ENCODE data around the gene SPO11.
"Not testable (repeated sequence)": the region's sequence is repeated elsewhere in the genome, so short reads cannot be mapped to it uniquely, and the experiment has no call there.

The SPO11 gene

DNA sequence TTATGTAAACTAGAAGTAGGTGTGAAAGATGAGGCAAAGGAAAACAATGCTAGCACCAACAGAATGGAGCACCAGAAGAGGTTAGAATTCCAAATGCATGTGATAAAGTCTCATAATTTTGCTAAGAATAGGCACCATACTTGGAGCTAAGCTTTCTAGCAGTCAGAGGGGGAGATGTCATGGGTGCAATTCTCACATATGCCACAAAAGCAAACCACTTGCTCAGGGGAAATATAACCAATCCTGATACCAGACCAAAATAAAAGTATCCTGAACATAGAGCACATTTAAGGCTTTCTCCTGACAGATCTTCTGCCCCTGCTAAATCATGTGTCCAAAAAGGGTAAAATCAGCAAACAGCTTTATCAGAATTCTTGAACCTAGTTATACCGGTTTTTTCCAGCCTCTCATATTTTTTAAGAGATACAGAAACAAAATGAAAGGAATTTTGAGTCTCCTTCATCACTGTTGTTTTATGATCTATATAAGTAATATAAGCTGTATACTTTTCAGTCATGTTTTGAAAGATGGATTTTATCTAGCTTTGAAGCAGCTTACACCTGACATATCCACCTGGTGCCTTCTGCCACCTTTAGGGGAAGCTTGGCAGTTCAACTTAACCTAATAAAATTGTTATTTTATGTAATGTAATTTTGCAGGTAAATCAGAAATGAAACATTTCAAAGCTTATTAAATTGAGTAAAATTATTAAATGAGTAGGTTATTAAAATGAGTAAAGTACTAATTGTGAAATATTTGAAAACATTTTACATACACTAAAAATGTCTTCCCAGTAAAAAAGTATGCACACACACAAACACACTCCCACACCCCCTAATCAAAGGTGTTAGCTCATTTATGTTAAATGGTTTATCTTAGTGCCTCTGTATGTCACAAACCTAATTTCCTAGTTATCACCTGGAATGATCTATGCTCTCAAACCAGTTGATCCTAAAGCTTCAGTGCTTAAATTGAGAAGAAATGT is 2.8 kb downstream of the SPO11 start:
- peak; percentile 76 for TF ChIP-seq CTCF (IDR thresholded peaks at IDR 0.05; ENCODE audit: insufficient read depth, low read depth, low read length, missing control alignments)
- no peak overlapping the region for H3K4me3 ChIP-seq (ENCODE audit: low read length)
- DNase-seq (ENCODE audit: low read depth): peak; percentile 55

DNA sequence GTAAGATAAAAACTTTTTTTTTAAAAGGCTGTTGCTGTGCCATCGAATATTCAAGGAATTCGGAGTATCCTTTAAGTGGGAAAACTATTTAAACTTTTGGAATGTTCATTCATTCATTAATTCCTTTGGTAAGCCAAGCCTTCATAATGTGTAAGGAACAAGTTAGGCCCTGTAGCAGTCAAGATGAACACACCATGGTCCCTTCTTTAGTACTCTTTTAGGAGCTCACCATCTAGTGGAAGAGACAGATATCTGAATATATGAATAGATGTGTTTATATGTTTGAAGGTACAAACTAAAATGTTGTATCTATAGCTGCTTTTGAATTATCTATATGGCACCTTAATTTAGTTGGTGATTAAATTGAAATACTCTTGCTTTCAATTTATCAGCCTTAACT is 5.8 kb downstream of the SPO11 start:
- TF ChIP-seq CTCF (IDR thresholded peaks at IDR 0.05; ENCODE audit: insufficient read depth, low read depth, low read length, missing control alignments): peak; percentile 32
- peak; percentile 17 for DNase-seq (ENCODE audit: low read depth)
- H3K4me3 ChIP-seq (ENCODE audit: low read length): no peak overlapping the region

GRCh38 chr20:57341663-57342062 is 12.1 kb downstream of the SPO11 start:
- DNase-seq (ENCODE audit: low read depth): no peak
- no peak overlapping the region for H3K4me3 ChIP-seq (ENCODE audit: low read length)
- TF ChIP-seq CTCF (IDR thresholded peaks at IDR 0.05; ENCODE audit: insufficient read depth, low read depth, low read length, missing control alignments): no peak

GRCh38 chr20:57342829-57343228 is 13.2 kb downstream of the SPO11 start:
- no peak for TF ChIP-seq CTCF (IDR thresholded peaks at IDR 0.05; ENCODE audit: insufficient read depth, low read depth, low read length, missing control alignments)
- H3K4me3 ChIP-seq (ENCODE audit: low read length): no peak overlapping the region
- DNase-seq (ENCODE audit: low read depth): peak; percentile 54

DNA sequence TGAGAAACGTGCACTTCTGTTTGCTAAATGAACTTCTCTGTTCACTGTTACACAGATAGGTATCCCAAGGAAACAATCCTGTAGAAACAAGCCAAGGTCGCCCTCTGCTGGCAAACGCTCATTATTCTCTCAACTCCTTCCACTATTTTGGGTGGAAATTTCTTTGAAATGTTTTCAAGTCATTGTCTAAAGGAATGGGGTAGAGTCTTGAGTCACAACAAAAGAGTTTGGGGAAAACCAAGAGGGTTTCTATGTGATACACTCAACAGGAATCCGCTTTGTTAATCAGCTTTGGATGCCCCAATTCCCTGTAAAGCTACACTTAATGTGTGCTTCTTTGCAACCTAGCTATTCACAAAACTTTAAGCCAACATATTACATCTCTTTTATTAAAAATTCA is 16.9 kb downstream of the SPO11 start:
- H3K4me3 ChIP-seq (ENCODE audit: low read length): no peak overlapping the region
- peak; percentile 83 for TF ChIP-seq CTCF (IDR thresholded peaks at IDR 0.05; ENCODE audit: insufficient read depth, low read depth, low read length, missing control alignments)
- peak; percentile 71 for DNase-seq (ENCODE audit: low read depth)

DNA sequence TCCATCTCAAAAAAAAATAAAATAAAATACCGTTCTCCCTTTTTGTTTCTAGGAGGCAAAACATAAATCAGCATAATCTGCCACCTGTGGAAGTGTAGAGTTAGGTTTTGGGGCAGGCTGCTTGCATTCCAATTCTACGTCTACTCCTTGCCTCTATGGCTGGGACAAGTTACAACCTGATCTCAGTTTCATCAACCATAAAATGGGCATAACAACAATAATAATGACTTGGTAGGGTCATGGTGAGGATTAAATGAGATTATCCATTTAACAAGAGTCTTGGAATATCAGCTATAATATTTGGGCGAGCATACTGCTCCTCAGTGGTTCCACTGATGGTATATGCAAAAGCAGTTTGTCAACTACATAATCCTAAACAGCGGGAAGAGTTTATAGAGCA is 17.8 kb downstream of the SPO11 start:
- H3K4me3 ChIP-seq (ENCODE audit: low read length): no peak overlapping the region
- TF ChIP-seq CTCF (IDR thresholded peaks at IDR 0.05; ENCODE audit: insufficient read depth, low read depth, low read length, missing control alignments): no peak
- DNase-seq (ENCODE audit: low read depth): no peak

GRCh38 chr20:57348200-57348921 is 18.8 kb downstream of the SPO11 start:
- DNase-seq (ENCODE audit: low read depth): not testable (repeated sequence)

DNA sequence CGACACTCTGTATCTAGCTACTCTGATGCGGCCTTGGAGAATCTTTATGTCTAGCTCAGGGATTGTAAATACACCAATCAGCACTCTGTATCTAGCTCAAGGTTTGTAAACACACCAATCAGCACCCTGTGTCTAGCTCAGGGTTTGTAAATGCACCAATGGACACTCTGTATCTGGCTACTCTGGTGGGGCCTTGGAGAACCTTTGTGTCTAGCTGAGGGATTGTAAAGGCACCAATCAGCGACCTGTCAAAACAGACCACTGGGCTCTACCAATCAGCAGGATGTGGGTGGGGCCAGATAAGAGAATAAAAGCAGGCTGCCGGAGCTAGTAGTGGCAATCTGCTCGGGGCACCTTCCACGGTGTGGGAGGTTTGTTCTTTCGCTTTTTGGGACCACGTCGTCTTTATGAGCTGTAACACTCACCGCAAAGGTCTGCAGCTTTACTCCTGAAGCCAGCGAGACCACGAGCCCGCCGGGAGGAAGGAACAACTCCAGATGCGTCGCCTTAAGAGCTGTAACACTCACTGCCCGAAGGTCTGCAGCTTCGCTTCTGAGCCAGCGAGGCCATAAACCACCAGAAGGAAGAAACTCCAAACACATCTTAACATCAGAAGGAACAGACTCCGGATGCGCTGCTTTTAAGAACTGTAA is 19.4 kb downstream of the SPO11 start:
- DNase-seq (ENCODE audit: low read depth); H3K4me3 ChIP-seq (ENCODE audit: low read length): not testable (repeated sequence)

More at GRCh38 chr20:57348200-57348921, 18.8 kb downstream of the SPO11 start:
- H3K4me3 ChIP-seq (ENCODE audit: low read length): not testable (repeated sequence)
